ENCODE measurements around the gene ZNF606.
A peak's percentile ranks its signal among the peaks of the same experiment; 100 is the strongest.

The ZNF606 gene

DNA sequence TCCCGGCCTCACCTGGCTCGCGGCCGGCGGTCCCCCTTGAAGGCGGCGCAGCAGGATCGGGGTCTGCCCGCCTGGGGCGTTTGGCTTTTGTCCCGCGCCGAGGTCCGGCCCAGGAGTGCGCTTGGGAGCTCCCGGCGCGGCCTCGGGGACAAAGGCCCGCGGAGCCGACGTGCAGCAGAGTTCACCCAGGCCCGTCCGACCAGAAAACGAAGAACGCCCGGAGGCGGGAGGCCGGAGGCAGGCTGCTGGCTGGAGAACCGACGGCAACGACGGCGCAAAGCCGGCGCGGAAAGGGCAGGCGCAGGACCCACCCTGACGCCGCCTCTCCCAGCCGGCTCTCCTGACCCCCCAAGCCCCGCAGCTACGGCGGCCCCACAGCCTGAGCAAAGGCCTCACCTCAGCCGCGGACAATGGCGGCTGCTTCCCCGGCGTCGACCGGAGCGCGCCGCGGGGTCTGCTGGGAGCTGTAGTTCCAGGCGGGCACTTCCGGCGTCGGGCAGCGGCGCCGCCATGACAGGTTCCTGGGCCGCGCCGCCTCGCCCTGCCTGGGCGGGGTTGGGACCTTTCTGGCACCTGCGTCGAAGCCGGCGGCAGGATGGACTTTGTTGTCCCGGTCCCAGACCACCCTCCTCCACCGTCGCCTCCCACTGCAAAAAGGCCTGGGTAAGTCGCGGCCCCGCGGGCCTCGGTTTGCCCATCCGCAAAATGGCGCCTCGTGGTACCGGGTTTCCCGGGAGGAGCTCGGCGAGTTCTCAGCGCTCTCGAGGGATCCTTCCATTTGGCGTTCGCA is at the start of gene ZNF606:
Gene ZNF606 (minus strand): TSS at position 437 of the 790 bp plus-strand sequence. CDS start 1,501 bp downstream, outside the sequence.
- peak; percentile 49 to 59 (median 56) for DNase-seq (ENCODE audit: low read depth in 2 of 3, low spot score in 2 of 3)

DNA sequence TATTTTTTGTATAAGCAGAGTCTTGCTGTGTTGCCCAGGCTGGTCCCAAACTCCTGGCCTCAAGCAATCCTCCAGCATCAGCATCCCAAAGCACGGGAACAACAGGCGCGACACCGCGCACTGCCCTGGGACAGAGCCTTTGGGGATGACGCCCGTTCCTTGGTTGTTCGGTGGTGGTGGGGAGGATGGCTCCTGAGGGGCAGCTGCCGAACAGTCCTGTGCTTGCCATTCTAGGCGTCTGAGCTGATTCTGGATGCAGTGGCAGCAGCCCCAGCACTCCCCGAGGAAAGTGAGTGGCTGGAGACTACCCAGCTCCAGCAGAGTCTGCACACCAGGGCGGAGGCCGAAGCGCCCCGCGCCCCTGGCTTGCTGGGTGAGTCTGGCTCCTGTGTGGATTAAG is 49.6 kb upstream of the ZNF606 start:
- no peak for DNase-seq (ENCODE audit: low read depth in 2 of 3, low spot score in 2 of 3)

DNA sequence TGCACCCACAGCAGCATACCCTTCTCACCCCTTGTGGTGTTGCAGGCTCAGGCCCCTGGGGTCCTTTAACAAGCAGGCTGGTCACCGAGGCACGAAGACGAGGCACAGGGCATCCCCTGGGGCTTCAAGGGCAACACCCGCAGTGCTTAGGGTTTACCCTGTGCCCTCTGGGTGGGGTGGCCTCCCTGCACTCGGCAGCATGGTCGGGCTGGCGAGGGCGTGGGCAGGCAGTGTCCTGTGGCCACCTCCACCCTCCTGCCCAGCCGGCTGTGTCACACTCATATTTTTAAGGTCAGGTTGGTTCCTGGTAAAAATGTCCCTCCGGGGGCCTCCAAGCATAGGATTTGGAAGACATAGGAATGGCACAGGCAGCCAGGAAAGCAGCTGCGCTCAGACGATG is 45.1 kb upstream of the ZNF606 start:
- DNase-seq (ENCODE audit: low read depth in 2 of 3, low spot score in 2 of 3) = no peak

DNA sequence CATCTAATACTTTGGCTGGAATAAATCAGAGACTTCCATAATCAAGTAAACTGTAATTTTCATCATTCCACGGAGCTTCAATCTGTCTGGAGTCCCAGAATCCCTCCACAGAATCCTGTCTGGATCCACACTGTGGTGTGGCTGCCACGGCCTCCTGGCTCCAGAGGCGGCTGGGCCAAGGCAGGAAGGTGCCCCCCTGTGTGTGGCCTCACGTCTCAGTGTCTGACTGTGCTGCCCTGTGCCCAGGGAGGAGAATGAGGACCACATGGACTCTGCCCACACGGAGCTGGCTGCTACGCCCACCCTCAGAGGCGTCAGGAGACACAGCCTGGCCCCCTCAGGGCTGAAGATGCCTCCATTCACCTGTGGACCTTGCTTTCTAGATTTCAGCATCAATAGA is 44.2 kb upstream of the ZNF606 start:
- no peak for DNase-seq (ENCODE audit: low read depth in 2 of 3, low spot score in 2 of 3)

DNA sequence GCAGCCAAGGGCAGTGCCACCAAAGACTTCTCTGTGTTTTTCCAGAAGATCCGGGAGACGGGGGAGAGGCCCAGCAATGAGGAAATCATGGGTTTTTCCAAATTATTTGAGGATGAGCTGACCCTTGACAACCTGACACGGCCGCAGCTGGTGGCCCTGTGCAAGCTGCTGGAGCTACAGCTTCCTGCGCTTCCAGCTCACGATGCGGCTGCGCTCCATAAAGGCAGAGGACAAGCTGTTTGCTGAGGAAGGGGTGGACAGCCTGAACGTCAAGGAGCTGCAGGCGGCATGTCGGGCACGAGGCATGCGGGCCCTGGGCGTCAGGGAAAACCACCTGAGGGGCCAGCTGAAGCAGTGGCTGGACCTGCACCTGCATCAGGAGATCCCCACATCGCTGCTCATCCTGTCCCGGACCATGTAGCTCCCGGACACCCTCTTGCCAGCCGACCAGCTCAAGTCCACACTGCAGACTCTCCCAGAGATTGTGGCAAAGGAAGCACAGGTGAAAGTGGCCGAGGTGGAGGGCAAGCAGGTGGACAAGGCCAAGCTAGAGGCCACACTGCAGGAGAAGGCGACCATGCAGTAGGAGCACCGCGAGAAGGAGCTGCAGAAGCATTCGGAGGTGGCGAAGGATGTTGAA is 42.9 kb upstream of the ZNF606 start:
- DNase-seq (ENCODE audit: low read depth in 2 of 3, low spot score in 2 of 3) = no peak

DNA sequence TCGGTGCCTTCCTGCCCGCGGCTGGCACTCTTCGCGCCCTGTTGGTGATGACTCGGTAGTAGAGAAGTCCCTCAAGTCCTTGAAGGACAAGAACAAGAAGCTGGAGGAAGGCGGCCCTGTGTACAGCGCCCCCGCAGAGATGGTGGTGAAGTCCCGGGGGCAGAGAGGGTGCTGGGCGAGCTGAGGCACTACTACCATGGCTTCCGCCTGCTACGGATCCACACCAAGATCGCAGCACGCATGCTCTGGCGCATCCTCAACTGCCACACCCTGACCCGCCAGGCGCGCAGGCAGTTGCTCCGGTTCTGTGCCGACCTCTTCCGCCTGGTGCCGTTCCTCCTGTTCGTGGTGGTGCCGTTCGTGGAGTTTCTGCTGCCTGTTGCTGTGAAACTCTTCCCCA is 42.3 kb upstream of the ZNF606 start:
- DNase-seq (ENCODE audit: low read depth in 2 of 3, low spot score in 2 of 3) = no peak

DNA sequence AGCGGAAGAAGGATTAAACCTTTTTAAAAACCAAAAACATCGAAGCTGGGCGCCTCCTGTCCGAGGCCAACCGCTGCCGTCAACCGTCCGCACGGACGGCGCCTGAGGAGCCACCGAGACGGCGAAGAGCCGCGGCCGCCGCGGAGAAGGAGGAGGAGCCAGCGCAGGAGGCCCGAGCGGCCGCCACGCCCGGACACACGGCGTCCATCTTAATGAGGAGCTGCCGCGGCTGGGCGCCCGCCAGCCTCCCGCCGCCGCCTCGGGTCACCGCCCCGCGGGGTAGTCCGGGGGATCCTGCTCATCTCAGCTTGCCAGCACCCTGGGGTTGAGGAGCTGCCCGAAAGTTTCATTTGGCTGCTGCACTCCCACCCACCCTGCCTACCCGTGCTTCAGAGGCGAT is 41.8 kb upstream of the ZNF606 start:
- DNase-seq (ENCODE audit: low read depth in 2 of 3, low spot score in 2 of 3) = no peak

DNA sequence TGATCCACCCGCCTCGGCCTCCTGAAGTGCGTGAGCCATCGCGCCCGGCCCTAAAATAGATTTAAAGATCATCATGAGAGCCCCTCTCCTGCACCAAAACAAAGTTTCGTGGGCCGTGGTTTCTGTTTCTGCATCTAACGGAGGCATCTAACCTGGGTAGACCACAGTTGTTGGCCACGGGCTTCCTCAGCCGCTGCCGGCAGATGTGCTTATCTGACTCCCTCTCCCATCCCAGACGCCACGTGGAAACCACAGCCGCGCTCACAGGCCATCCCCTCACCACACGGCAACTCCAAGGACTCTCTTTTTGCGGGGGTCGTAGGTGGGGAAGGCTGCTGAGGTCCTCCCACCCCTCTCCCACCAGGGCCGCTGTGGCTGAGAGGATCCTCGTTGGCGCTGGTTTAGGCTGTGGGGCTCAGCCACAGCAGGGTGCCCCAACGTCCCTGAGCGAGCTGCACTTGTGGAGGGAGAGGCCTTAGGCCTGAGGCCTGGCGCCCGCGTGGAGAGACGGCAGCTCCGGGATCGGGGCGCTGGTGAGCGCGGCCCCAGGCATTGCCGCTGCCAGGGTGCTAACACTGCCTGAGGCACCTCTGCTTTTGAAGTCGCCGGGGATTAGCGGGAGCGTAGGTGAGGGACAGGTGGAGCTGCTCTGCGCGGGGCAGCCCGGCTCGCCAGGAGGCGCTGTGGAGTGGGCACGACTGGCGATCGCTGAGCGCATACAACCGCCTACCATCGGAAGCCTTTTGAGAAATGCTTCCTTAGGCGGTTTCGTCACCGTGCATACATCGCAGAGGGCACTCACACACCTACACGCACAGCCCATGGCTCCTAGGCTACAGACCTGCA is 40.1 kb upstream of the ZNF606 start:
- no peak for DNase-seq (ENCODE audit: low read depth in 2 of 3, low spot score in 2 of 3)

DNA sequence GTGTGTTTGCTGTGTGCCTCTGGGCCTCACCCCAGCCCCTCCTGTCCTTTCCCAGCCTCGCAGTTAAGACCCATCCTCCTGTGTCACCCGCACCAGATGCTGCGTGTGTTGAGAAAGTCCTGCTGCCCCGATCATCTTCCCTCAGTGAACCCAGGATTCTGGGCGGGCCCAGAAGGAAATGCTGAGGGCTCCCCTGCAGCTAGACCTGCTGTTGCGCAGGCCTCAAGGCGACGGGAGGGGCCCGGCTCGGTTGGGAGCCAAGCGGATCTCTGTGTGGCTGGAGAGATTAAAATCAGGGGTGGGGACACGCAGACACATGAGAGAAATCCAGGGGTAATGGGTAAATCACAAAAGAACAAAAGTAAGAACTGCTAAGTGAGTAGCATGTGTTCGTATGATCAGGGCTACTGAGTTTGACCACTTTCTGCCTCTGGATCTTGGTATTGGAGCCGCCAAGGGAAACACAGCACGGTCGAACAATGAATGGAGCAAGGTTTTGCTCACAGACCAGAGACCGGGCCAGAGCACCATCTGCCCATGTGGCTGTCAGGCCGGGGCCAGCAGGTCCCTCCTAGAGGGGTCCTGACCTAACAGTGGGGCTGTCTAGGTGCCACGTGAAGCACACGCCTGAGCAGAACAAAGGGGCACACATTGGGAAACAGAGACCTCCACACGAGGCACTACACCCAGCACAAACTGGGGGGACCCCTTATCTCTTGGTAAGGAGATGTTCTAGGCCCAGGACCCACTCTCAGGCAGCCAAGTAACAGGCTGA is 38.3 kb upstream of the ZNF606 start:
- DNase-seq (ENCODE audit: low read depth in 2 of 3, low spot score in 2 of 3) = no peak

DNA sequence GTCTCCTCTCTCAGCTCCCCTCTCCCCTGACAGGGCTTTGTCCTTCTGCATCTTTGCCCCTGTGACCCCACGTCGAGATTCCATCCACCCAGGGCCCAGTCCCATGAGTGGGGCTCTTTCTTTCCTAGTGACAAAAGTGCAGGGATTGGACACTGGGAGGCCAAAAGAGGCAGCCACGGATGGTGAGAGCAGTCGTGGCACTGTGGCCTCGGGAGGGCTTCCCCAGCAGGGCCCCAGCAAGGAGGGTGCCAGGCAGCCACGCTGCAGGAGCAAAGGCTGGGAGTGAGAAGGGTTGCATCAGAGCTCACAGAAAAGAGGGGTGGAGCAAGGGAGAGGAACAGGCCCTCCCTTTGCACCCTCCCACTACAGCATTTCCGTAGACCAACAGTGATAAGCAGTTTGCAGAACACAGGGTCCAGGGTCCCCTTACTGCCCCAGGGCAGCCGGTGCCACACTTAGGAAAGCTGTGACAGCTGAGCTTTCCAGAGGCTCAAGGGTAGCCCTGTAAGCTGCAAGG is 36.1 kb upstream of the ZNF606 start:
- DNase-seq (ENCODE audit: low read depth in 2 of 3, low spot score in 2 of 3) = no peak

DNA sequence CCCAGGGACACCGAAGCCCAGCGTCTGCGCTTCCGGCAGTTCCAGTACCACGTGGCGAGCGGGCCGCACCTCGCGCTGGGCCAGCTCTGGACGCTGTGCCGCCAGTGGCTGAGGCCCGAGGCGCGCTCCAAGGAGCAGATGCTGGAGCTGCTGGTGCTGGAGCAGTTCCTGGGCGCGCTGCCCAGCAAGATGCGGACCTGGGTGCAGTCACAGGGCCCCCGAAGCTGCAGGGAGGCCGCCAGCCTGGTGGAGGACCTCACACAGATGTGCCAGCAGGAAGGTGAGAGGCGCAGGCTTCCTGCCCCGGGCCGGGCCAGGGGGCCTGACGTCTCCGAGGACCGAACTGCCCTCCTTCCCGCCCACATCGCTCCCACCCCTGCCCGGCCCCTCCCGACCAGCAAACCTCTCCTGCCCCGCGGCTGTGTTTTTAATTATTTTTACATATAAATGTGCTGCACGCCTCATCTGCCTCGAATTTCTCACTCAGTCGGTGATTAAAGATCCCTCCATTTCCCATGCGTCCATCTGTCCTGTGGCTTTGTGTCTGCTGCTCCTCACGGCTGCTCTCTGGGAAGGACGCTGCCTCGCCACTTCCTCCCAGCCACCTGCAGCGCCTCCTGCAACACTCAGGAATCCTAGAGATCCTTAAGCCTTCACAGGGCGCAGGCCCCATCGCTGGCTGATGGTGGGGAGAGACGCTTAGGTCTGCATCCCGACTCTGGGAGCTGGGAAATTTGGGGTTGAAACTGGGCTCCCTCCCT is 35.5 kb upstream of the ZNF606 start:
- DNase-seq (ENCODE audit: low read depth in 2 of 3, low spot score in 2 of 3) = no peak

DNA sequence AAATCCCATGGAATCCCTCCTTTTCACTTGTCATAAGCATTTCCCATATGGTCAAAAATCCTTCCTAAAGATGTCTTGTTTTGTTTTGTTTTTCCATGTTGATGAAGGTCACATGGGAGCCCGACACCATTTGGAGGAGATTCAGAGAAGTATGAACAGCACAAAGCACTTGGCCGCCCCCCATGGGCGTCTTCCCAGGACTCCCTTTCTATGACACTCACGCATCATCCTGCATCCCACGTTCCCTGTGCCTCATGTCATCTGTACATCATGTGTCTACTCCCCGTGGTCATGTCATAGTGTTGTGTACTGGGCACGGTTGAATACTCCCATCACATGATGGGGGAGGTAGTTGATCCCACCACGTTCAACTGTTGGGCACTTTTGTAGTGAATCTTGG is 33.2 kb upstream of the ZNF606 start:
- DNase-seq (ENCODE audit: low read depth in 2 of 3, low spot score in 2 of 3) = no peak

DNA sequence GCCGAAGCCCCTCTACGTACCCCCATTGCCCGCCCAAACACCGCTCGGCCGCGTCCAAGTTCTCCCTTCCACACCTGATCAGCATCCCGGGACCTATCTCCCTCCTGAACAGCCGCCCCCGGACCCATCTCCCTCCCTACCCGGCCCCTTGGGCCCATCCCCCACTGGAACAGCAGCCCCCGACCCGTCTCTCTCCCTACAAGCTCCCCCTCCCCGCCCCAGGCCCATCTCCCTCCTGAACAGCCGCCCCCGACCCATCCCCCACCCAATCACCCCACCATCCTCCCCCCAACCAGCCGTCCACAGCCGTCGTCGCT is 31.8 kb upstream of the ZNF606 start:
- no peak for DNase-seq (ENCODE audit: low read depth in 2 of 3, low spot score in 2 of 3)

DNA sequence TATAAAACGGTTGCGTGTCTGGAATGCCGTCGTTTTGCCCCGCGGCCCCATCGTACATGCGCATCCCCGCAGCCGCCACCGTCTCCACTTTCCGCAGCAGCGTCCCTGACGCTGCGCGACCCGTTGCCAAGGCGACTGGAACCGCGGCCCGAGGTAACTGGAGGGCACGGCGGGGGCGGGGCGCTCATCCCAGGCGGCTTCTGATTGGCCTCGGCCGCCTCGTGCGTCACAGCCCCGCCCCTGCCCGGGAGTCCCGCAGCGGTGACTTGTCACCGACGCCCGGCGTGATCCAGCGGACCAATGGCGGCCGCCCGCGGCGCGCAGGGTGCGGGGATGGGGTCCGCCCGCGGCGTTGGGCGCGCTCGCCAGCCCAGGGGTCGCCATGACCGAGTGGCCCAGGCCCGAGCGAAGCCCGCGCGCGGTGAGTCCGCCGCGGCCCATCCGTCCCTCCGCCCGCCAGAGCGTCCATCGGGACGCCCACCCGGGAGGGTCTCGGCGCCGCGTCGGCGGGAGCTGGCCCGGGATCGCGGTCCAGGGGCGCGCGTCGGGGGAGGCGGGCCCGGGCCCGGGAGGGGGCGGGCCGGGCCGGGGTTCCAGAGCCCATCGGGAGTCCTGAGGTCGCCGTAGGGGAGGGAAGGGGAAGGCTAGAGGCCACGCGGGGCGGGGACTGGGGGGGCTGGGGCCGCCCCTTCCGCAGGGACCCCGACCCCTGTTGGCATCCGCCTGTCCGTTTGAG is 31.3 kb upstream of the ZNF606 start, which contains the start of gene ZSCAN1:
Gene ZSCAN1 (plus strand): TSS at position 285 of the 736 bp plus-strand sequence. CDS start 3,812 bp downstream, outside the sequence.
- DNase-seq (ENCODE audit: low read depth in 2 of 3, low spot score in 2 of 3) = no peak

DNA sequence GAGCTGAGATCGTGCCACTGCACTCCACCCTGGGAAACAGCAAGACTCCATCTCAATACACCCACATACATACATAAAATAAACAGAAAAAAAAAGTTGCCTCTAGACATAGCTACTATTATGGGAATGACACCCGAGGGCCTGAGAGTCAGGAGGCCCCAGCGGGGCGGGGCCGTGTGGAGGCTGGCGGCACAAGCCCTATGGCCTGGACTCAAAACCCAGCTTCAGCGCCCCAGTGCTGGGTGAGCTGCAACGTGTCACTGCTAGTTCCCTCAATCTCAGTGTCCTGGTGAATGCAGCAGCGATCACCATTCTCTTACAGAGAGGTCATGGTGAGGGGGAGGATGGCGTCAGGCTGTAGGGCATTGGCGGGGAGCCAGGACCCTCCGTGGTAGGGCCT is 22.0 kb upstream of the ZNF606 start:
- no peak for DNase-seq (ENCODE audit: low read depth in 2 of 3, low spot score in 2 of 3)

DNA sequence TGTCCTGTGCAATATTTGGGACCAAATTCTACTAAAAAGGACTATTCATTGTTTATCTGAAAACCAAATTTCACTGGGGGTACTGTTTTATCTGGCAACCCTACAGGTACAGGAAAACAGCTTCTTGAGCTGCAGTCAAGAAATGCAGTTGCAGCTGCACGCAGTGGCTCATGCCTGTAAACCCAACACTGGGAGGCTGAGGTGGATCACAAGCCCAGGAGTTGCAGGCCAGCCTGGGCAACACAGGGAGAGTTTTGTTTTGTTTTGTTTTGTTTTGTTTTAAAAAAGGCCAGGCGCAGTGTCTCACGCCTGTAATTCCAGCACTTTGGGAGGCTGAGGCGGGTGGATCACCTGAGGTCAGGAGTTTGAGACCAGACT is 19.7 kb upstream of the ZNF606 start:
- no peak for DNase-seq (ENCODE audit: low read depth in 2 of 3, low spot score in 2 of 3)

DNA sequence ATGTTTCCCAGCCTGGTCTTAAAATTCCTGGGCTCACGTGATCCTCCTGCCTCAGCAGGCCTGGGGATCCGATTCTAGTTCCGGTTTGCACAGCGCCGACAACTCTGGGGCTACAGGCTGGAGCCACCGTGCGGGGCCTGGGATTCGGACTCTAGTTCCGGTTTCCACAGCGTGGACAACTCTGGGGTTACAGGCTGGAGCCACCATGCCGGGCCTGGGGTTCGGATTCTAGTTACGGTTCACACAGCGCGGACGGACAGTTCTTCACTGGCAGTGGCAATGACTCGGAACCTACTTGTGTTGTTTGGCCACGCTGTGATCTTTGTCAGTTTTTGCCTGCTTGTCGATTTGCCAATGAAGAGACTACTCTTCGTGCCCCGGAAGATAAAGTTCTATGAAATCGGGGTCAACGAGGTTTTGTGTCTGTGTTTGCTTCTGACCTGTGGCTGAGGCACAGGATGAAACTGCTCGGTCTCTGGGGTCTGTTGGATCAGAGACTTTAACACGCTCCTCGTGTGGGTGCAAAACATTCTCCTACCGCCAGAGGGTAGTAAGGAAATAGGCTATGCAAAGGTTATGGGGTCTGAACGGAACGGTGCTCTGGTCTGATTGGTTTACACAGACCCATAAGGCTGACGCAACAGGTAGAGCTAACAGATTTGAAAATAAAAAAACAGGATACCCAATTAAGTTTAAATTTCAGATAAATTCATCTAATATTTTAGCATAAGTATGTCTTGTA is 19.1 kb upstream of the ZNF606 start:
- DNase-seq (ENCODE audit: low read depth in 2 of 3, low spot score in 2 of 3) = no peak

DNA sequence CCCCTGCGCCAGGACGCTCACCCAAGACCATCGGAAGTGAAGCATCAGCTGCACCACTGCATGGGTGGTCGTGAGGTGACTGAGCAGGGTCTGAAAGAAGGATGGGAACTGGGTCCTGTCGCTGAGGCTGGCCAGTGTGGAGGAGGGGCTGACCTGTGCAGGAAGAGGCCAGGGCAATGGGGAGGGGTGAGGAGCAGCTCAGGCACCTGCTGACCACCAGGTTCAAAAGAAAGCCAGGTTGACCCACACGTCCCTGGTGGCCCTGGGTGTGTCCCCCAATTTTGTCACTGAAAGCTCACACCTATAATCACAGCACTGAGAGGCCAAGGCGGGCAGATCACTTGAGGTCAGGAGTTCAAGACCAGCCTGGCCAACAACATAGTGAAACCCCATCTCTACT is 17.5 kb upstream of the ZNF606 start:
- no peak for DNase-seq (ENCODE audit: low read depth in 2 of 3, low spot score in 2 of 3)

DNA sequence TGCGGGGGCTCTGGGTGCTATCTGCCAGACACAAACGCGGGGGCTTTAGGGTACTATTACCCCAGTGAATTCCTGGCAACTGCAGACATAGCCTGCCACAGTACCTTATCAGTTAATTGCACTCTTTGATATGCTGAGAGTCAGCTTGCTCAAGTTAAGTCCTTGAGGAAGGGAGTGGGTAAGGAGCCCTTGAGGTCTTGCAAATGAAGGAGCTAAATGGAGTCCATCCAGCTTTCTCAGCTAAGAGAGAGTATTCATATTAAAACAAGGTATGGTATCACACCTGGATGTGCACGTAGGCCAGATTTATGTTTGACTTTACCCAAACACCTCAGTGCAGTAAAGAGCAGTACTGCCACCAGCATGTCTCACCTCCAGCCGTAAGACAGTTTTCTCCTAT is 11.5 kb upstream of the ZNF606 start:
- no peak for DNase-seq (ENCODE audit: low read depth in 2 of 3, low spot score in 2 of 3)
